ENCODE measurements around the gene NOS1AP. TPM values are rescaled to one million over a fixed set of nuclear protein-coding genes. Genes with fewer than 3 reads are reported as not detected.
"Not testable (repeated sequence)": the region's sequence is repeated elsewhere in the genome, so short reads cannot be mapped to it uniquely, and the experiment has no call there.

Gene NOS1AP
- total RNA-seq, 4 donors from 2014 or later = 0.31 to 12.7 (median 1.7) TPM

- Histone ChIP-seq H3K27me3 (peaks cover 0 to 15% (median 0%) of the 10 kb centered on the region in 4 donors), H3K36me3 (no peaks in the 10 kb centered on the region), H3K4me3 (no peak overlapping the region), H3K27ac (no peak overlapping the region), H3K9me3 (no peaks in the 10 kb centered on the region), H3K4me1 (peaks cover 0 to 45% (median 3%) of the 10 kb centered on the region in 3 donors)
- 75 to 89% methylated on average over 7 of the region's 7 CpGs for WGBS, 2 donors
- intact Hi-C loops (cut with DNase I) = no loop called here
- DNase-seq = no peak
- no peak for TF ChIP-seq POLR2A (IDR thresholded peaks at IDR 0.05)
- TF ChIP-seq, protein P1, sequence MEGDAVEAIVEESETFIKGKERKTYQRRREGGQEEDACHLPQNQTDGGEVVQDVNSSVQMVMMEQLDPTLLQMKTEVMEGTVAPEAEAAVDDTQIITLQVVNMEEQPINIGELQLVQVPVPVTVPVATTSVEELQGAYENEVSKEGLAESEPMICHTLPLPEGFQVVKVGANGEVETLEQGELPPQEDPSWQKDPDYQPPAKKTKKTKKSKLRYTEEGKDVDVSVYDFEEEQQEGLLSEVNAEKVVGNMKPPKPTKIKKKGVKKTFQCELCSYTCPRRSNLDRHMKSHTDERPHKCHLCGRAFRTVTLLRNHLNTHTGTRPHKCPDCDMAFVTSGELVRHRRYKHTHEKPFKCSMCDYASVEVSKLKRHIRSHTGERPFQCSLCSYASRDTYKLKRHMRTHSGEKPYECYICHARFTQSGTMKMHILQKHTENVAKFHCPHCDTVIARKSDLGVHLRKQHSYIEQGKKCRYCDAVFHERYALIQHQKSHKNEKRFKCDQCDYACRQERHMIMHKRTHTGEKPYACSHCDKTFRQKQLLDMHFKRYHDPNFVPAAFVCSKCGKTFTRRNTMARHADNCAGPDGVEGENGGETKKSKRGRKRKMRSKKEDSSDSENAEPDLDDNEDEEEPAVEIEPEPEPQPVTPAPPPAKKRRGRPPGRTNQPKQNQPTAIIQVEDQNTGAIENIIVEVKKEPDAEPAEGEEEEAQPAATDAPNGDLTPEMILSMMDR (IDR thresholded peaks at IDR 0.05) = no peak
These were observed 99.7 kb downstream of the NOS1AP start for GRCh38 chr1:162169031-162169790.

- Histone ChIP-seq H3K27ac (no peak overlapping the region), H3K27me3 (peaks cover 0 to 2% (median 0%) of the 10 kb centered on the region in 4 donors), H3K4me3 (no peak overlapping the region), H3K4me1 (peaks cover 0 to 42% (median 3%) of the 10 kb centered on the region in 3 donors), H3K36me3 (no peaks in the 10 kb centered on the region), H3K9me3 (no peaks in the 10 kb centered on the region)
- TF ChIP-seq POLR2A (IDR thresholded peaks at IDR 0.05) = no peak
- TF ChIP-seq, protein P1 (IDR thresholded peaks at IDR 0.05) = no peak
- intact Hi-C loops (cut with DNase I) = no loop called here
- DNase-seq = no peak
- 49 to 61% methylated on average over 2 to 3 of the region's 3 CpGs for WGBS, 2 donors
These were observed 101.6 kb downstream of the NOS1AP start for GRCh38 chr1:162171111-162171510.

- intact Hi-C loops (cut with DNase I) = no loop called here
- TF ChIP-seq, protein P1 (IDR thresholded peaks at IDR 0.05) = no peak
- TF ChIP-seq POLR2A (IDR thresholded peaks at IDR 0.05) = no peak
- Histone ChIP-seq H3K27me3 (no peaks in the 10 kb centered on the region), H3K36me3 (no peaks in the 10 kb centered on the region), H3K9me3 (no peaks in the 10 kb centered on the region), H3K4me3 (no peak overlapping the region), H3K4me1 (peaks cover 0 to 38% (median 0%) of the 10 kb centered on the region in 3 donors), H3K27ac (no peak overlapping the region)
- no peak for DNase-seq
- WGBS, 2 donors = 87 to 95% methylated on average over 2 of the region's 2 CpGs
These were observed 103.0 kb downstream of the NOS1AP start for GRCh38 chr1:162172311-162173102.

GRCh38 chr1:162173607-162174006, 104.1 kb downstream of the NOS1AP start:
- H3K27me3 ChIP-seq; intact Hi-C loops (cut with DNase I); H3K4me3 ChIP-seq; DNase-seq; H3K36me3 ChIP-seq; H3K9me3 ChIP-seq; H3K27ac ChIP-seq: not testable (repeated sequence)
- 80 to 100% methylated on average over 1 of the region's 1 CpG for WGBS, 2 donors
- peaks cover 0 to 38% (median 0%) of the 10 kb centered on the region in 3 donors for H3K4me1 ChIP-seq

GRCh38 chr1:162174027-162174426, 104.5 kb downstream of the NOS1AP start:
- peaks cover 0 to 36% (median 0%) of the 10 kb centered on the region in 3 donors for H3K4me1 ChIP-seq
- H3K27me3 ChIP-seq; H3K36me3 ChIP-seq; H3K27ac ChIP-seq; DNase-seq; H3K9me3 ChIP-seq; intact Hi-C loops (cut with DNase I); H3K4me3 ChIP-seq: not testable (repeated sequence)
- 90 to 92% methylated on average over 2 of the region's 4 CpGs for WGBS, 2 donors
